ENCODE measurements around the gene GABRD. TPM values are rescaled to one million over a fixed set of nuclear protein-coding genes. Genes with fewer than 3 reads are reported as not detected.

GABRD gene
- total and polyA plus RNA-seq, 5 experiments from 2014 or later, result not detected

DNA sequence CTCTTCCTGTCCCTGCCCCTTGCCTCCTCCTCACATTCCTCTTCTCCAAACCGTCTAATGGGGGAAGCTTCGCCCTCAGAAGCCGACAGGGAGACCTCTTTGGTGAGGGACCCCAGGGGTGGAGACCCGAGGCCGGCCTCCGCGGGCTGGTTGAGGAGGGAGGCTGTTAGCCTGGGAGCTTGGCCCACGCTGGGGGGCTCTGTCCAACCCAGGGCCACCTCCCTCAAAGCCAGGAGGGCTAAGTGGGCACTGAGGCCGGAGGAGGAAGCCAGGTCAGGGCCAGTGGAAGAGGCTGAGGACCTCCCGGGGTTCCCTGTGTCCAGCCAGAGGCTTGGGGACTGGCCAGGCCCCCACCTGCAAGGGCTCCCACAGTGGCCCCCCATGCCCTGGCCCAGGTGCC, 5.3 kb downstream of the GABRD start:
- Mint-ChIP-seq H3K9me3 (no peaks in the 10 kb centered on the region), H3K27me3 (peaks cover 7 to 47% (median 35%) of the 10 kb centered on the region in 5 donors), H3K4me1 (peaks cover 0 to 7% (median 3%) of the 10 kb centered on the region in 4 donors), H3K36me3 (no peaks in the 10 kb centered on the region), H3K27ac (no peak overlapping the region), H3K4me3 (no peak overlapping the region)
- POLR2A ChIA-PET, result interaction anchor here (0.9 kb wide), 1 partner anchor 20 kb away, joined by 4 read pairs; no protein-coding TSS in a partner anchor
- ATAC-seq, result no peak
- DNase-seq, result no peak

DNA sequence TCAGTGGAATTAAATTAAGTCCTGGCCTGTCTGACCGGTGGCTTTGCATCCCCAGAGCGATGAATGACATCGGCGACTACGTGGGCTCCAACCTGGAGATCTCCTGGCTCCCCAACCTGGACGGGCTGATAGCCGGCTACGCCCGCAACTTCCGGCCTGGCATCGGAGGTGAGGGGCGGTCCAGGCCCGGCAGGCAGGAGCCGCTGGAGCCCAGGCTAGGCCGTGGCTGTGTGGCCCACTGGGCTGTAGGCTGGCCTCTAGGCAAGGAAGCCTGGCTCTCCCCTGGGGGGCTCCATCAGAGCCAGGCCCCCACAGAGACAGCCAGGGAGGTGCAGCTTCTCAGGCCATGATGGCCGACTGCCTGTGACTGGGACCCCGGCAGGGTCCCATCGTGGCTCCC, 5.7 kb downstream of the GABRD start:
- POLR2A ChIA-PET, result no interaction called here
- Mint-ChIP-seq H3K4me3 (no peak overlapping the region), H3K4me1 (peaks cover 0 to 7% (median 1%) of the 10 kb centered on the region in 4 donors), H3K27me3 (peaks cover 7 to 45% (median 32%) of the 10 kb centered on the region in 5 donors), H3K9me3 (no peaks in the 10 kb centered on the region), H3K36me3 (no peaks in the 10 kb centered on the region), H3K27ac (no peak overlapping the region)
- ATAC-seq (no peak), DNase-seq (no peak)

DNA sequence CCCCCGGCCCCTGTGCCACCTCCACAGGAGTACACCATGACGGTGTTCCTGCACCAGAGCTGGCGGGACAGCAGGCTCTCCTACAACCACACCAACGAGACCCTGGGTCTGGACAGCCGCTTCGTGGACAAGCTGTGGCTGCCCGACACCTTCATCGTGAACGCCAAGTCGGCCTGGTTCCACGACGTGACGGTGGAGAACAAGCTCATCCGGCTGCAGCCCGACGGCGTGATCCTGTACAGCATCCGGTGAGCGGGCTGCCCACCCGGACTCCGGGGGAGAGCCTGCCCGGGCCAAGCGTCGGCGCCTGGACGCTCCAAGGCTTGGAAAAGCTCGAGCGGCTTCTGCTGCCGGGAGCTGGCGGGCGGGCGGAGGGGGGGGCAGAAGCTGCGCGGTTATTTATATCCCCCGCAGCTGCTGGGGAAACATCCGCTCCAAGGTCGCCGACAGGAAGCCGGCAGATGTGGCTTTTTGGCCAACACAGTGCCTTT, 6.4 kb downstream of the GABRD start:
- POLR2A ChIA-PET, result interaction anchor here (0.5 kb wide), 1 partner anchor 22 kb away, joined by 7 read pairs; no protein-coding TSS in a partner anchor
- H3K27me3 Mint-ChIP-seq, result peaks cover 5 to 38% (median 29%) of the 10 kb centered on the region in 5 donors
- peak; percentile 70 to 77 for ATAC-seq
- H3K27ac Mint-ChIP-seq, result no peak overlapping the region
- H3K36me3 Mint-ChIP-seq, result no peaks in the 10 kb centered on the region
- H3K9me3 Mint-ChIP-seq, result no peaks in the 10 kb centered on the region
- peak overlapping the region in 6 of 10 donors; percentile 7 to 54 (median 22) for H3K4me3 Mint-ChIP-seq
- peaks cover 0 to 7% (median under 1%) of the 10 kb centered on the region in 4 donors for H3K4me1 Mint-ChIP-seq
- DNase-seq, result no peak

DNA sequence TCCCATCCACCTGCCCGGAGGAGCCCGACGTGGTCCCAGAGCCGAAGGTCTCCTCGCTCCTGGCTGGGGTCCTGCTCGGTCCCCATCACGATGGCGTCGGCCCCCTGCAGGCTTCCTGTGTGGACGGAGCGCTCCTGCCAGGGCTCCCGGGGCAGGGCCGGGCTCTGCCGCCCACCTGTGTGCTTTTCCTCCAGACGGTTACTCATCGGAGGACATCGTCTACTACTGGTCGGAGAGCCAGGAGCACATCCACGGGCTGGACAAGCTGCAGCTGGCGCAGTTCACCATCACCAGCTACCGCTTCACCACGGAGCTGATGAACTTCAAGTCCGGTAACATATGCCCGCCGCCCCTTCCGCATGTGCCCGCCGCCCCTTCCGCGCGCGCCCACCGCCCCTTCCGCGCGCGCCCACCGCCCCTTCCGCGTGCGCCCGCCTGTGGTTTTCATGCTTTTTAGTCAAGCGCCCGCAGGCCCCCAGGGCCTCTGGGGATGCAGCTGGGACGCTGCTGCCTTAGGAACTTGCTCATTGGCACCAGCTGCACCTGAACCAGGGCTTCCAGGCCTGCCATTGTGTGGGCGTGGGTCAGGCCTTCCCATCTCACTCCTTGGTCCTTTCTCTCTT, 8.9 kb downstream of the GABRD start:
- peaks cover 1 to 13% (median 6%) of the 10 kb centered on the region in 5 donors for H3K27me3 Mint-ChIP-seq
- no peaks in the 10 kb centered on the region for H3K36me3 Mint-ChIP-seq
- ATAC-seq (no peak), DNase-seq (no peak)
- no peak overlapping the region for H3K4me3 Mint-ChIP-seq
- POLR2A ChIA-PET, result interaction anchor here (0.6 kb wide), 1 partner anchor 197 kb away, joined by 3 read pairs; no protein-coding TSS in a partner anchor
- H3K9me3 Mint-ChIP-seq, result no peaks in the 10 kb centered on the region
- H3K27ac Mint-ChIP-seq, result no peak overlapping the region
- H3K4me1 Mint-ChIP-seq, result peaks cover 0 to 3% (median under 1%) of the 10 kb centered on the region in 4 donors

DNA sequence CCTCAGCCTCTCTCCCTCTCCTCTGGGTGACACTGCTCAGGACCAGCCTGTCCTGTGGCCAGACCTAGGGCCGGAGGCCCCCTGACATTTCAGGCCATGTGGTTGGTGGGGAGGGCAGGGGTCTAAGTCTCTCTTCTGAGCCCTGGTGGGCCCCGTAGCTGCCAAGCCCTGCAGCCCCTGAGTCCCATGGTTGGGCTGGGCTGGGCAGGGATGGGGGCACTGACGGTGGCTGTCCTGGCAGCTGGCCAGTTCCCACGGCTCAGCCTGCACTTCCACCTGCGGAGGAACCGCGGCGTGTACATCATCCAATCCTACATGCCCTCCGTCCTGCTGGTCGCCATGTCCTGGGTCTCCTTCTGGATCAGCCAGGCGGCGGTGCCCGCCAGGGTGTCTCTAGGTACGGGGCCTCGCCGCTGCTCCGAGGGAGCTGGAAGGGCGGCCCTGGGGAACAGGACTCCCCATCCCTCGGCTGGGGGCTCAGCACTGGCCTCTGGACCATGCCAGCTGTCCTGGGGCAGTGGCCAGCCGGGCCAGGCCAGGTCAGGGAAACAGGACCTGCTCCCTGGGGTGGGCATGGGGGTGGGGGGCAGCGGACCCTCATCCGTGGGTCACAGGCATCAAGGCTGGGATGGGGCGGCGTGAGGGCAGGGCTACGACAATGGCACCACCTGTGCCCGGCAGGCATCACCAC, 9.9 kb downstream of the GABRD start:
- H3K36me3 Mint-ChIP-seq, result no peaks in the 10 kb centered on the region
- POLR2A ChIA-PET, result no interaction called here
- no peak overlapping the region for H3K27ac Mint-ChIP-seq
- H3K4me3 Mint-ChIP-seq, result no peak overlapping the region
- H3K9me3 Mint-ChIP-seq, result no peaks in the 10 kb centered on the region
- no peak for DNase-seq
- no peak for ATAC-seq
- peaks cover 0 to 4% (median 2%) of the 10 kb centered on the region in 5 donors for H3K27me3 Mint-ChIP-seq
- peaks cover 0 to 3% (median under 1%) of the 10 kb centered on the region in 4 donors for H3K4me1 Mint-ChIP-seq

DNA sequence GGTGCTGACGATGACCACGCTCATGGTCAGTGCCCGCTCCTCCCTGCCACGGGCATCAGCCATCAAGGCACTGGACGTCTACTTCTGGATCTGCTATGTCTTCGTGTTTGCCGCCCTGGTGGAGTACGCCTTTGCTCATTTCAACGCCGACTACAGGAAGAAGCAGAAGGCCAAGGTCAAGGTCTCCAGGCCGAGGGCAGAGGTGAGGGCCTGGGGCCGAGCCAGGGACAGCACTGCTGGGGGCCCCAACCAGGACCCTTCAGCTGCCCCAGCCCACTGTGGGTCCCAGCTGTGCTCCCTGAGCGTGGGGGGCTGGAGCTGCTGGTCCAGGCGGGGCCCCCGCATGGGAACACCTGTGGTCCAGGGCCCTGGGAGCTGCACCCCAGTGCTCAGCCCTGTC, 10.4 kb downstream of the GABRD start:
- Mint-ChIP-seq H3K4me1 (peaks cover 0 to 3% (median under 1%) of the 10 kb centered on the region in 4 donors), H3K4me3 (no peak overlapping the region), H3K36me3 (no peaks in the 10 kb centered on the region), H3K27me3 (no peaks in the 10 kb centered on the region), H3K27ac (no peak overlapping the region), H3K9me3 (no peaks in the 10 kb centered on the region)
- ATAC-seq, result no peak
- no peak for DNase-seq
- POLR2A ChIA-PET, result no interaction called here

DNA sequence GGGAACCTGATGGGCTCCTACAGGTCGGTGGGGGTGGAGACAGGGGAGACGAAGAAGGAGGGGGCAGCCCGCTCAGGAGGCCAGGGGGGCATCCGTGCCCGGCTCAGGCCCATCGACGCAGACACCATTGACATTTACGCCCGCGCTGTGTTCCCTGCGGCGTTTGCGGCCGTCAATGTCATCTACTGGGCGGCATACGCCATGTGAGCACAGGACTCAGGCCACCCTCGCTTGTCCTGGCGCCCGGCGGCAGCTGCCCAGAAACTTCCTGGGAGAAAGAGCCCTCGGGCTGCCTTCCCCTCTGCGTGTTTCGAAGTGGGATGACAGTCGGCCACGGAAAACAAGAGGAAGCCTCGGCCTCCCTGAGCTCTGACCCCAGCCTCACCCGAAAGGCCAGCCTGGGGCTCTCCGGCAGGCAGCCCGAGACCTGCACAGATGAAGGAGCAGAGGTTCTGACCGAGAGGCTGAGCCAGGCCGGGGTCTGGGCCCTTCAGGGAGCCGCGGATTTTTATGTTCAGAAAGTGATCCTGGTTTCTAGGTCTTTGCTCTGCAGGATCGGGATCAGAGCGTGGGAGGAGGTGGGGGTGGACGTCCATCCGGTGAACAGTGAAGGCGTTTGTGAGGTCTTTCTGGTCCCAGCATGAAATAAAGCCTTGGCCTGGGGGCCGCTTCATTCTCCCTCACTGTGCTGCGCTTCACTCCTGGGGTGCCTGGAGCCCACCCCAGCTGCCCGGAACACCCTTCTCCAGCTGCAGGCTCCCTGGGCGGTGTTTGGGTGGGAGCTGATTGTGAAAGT, 11.1 kb downstream of the GABRD start:
- POLR2A ChIA-PET, result no interaction called here
- Mint-ChIP-seq H3K4me3 (no peak overlapping the region), H3K4me1 (peaks cover 0 to 3% (median under 1%) of the 10 kb centered on the region in 4 donors), H3K27ac (no peak overlapping the region), H3K36me3 (no peaks in the 10 kb centered on the region), H3K9me3 (no peaks in the 10 kb centered on the region), H3K27me3 (no peaks in the 10 kb centered on the region)
- no peak for DNase-seq
- ATAC-seq, result no peak

DNA sequence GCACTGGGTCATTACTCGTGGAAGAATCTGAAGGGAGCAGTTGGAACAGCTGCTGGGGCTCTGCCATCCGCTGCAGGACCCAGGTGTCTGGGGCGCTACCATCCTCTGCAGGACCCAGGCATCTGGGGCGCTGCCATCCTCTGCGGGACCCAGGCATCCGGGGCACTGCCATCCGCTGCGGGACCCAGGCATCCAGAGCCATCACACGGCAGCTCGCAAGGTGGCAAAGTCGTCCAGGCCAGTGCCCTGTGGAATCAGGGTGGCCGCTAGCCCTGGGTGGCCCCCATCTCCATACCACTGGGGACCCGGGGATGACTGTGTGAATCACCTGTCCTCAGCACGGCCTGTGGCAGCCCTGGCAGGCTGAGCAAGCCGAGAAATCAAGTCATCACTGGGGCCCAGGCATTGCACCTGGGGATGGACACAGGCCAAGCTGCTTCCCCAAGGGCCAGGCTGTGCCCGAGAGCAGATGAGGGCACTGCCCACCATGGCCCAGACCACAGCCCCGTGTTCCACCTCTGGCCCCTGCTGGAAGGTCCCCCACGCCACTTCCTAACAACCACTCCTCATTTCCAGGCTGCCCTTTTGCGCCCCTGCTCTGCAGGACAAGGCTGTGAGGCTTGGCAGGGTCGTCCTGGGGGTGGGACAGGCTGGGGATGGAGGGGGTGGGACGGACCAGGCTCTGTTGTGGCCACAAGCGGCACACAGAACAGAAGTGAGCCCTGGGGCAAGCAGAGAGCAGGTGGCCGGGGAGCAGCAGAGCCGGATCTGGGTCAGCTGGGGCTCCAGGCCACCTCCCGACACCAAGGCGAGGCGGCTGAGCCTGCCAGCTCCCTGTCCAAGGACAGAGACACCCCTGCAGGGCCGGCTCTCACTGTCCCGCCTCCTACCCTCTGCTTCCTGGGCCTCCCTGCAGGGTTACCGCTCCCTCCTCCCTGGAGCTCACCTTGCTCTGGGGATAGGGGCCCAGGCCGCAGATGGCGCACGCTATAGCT, 12.7 kb downstream of the GABRD start:
- Mint-ChIP-seq H3K9me3 (no peaks in the 10 kb centered on the region), H3K4me3 (no peak overlapping the region), H3K27ac (no peak overlapping the region), H3K27me3 (no peaks in the 10 kb centered on the region), H3K4me1 (no peaks in the 10 kb centered on the region), H3K36me3 (no peaks in the 10 kb centered on the region)
- DNase-seq (no peak), ATAC-seq (no peak)
- POLR2A ChIA-PET, result no interaction called here

DNA sequence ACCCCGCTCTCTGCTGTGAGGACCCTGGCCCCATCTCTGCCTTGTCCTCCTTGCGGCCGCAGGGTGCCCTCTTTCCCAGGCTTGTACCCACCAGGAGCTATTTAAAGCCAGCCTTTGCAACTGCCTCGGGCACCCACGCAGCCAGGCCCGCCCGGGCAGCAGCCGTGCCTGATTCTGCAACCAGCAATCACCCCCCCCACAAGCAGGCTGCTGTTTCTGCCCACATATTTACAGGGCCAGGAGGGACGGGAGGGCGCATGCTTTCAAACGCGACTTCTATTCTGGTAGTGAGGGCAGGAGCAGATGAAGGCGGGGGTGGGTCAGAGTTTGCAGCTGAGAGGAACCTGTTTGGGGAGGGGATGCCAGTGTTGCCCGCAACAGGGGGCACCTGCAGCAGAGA, 13.6 kb downstream of the GABRD start:
- H3K4me1 Mint-ChIP-seq, result no peaks in the 10 kb centered on the region
- no peak for DNase-seq

DNA sequence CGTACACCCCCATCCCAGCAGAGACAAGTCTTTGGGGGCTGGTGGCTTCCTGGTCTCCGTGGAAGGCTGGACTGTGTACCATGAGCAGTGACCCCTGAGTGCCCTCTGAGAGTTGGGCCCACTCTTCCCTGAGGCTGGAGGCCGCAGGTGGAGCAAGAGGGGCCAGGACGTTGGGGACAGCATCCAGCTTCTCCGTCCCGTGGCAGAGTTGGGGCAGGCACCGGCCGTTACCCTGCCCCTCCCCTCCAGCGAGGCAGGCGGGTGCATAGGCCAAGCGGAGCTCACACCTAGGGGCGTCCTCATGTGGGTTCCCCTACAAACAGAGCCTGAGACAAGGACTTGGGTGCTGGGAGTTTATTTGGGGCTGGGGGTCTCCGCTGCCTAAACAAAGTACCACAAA, 14.0 kb downstream of the GABRD start:
- H3K27ac Mint-ChIP-seq, result no peak overlapping the region
- H3K9me3 Mint-ChIP-seq, result no peaks in the 10 kb centered on the region
- H3K36me3 Mint-ChIP-seq, result no peaks in the 10 kb centered on the region
- no peak overlapping the region for H3K4me3 Mint-ChIP-seq
- ATAC-seq, result no peak
- POLR2A ChIA-PET, result no interaction called here
- H3K27me3 Mint-ChIP-seq, result no peaks in the 10 kb centered on the region
- no peaks in the 10 kb centered on the region for H3K4me1 Mint-ChIP-seq
- no peak for DNase-seq

More for the DNA sequence above, 13.6 kb downstream of the GABRD start:
- Mint-ChIP-seq H3K9me3 (no peaks in the 10 kb centered on the region), H3K36me3 (no peaks in the 10 kb centered on the region), H3K27me3 (no peaks in the 10 kb centered on the region), H3K4me3 (no peak overlapping the region), H3K27ac (peak overlapping the region in 1 of 10 donors; percentile 15)
- ATAC-seq, result no peak
- POLR2A ChIA-PET, result no interaction called here

DNA sequence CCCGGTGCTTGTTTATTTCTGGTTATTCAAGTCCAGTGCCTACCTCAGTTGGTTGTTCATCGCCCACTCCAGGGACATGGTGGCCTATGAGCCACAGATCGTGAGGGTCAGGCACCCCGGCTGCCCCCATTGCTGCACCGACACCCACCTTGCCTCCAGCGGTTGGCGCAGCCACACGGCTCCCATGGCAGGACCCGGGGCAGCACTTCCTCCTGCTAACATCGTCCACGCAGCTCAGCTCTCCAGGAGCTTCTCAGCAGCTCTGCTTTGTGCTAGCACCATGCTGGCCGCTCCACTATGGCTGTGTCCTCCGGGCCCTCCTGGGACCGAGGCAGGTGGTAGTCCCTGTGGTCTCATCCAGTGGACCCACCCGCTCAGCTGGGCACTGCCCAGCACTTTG, 17.1 kb downstream of the GABRD start:
- DNase-seq (no peak), ATAC-seq (no peak)
- no peak overlapping the region for H3K4me3 Mint-ChIP-seq
- H3K27ac Mint-ChIP-seq, result no peak overlapping the region
- no peaks in the 10 kb centered on the region for H3K9me3 Mint-ChIP-seq
- POLR2A ChIA-PET, result no interaction called here
- no peaks in the 10 kb centered on the region for H3K27me3 Mint-ChIP-seq
- H3K36me3 Mint-ChIP-seq, result no peaks in the 10 kb centered on the region
- H3K4me1 Mint-ChIP-seq, result no peaks in the 10 kb centered on the region

DNA sequence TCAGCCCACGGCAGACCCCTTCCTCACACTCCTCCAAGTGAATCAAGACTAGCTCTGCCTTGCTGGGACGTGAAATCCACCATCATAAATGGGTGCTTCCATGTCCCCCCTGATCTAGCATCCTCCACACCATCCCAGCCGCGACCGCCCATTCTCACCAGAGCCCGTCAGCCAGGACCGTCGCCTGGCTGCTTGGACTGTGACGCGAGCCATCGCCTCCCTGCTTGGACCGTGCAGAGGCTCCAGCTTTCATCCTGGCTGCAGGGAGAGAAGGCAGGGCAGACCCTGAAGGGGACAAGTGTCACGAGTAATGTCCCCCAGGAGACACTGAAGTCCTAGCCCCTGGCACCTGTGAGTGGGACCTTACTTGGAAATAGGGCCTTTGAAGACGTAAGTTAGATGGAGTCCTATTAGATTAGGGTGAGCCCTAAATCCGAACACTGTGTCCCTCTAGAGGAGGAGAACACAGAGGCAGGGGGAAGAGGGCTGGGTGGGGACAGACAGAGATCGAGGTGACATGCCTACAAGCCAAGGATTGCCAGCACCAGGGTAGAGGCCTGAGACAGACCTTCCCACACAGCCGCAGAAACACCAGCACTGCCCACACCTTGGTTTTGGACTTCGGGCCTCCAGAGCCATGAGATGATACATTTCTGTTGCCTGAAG, 18.3 kb downstream of the GABRD start:
- Mint-ChIP-seq H3K4me3 (no peak overlapping the region), H3K27me3 (no peaks in the 10 kb centered on the region), H3K27ac (no peak overlapping the region), H3K36me3 (no peaks in the 10 kb centered on the region), H3K4me1 (no peaks in the 10 kb centered on the region), H3K9me3 (no peaks in the 10 kb centered on the region)
- no peak for ATAC-seq
- no peak for DNase-seq
- POLR2A ChIA-PET, result no interaction called here
